ENCODE data around the gene PIP4K2B.
A peak's percentile ranks its signal among the peaks of the same experiment; 100 is the strongest.

GRCh38 chr17:38749223-38750043, 49.9 kb downstream of the PIP4K2B start:
- TF ChIP-seq POLR2A (IDR thresholded peaks at IDR 0.05) (peak in 1 of 2 donors; percentile 64), CTCF (IDR thresholded peaks at IDR 0.05) (peak in 3 of 12 donors; percentile 15 to 31 (median 15))
